ENCODE data around the gene EGR2. TPM values are rescaled to one million over a fixed set of nuclear protein-coding genes. Genes with fewer than 3 reads are reported as not detected.

The EGR2 gene
- total RNA-seq, 1 donor from 2014 or later, result 0.37 TPM

- Mint-ChIP-seq H3K9me3 (ENCODE audit: unreplicated experiment) (peaks cover 14% of the 10 kb centered on the region), H3K4me3 (ENCODE audit: unreplicated experiment) (peak overlapping the region; percentile 10), H3K36me3 (ENCODE audit: unreplicated experiment) (no peaks in the 10 kb centered on the region), H3K27ac (ENCODE audit: unreplicated experiment) (no peak overlapping the region), H3K4me1 (ENCODE audit: low read depth, unreplicated experiment) (peaks cover 16% of the 10 kb centered on the region), H3K27me3 (ENCODE audit: unreplicated experiment) (peaks cover 25% of the 10 kb centered on the region)
- TF ChIP-seq CTCF (IDR thresholded peaks at IDR 0.05; ENCODE audit: partially characterized antibody, unreplicated experiment), result no peak
- no peak for DNase-seq
These were observed 3.3 kb downstream of the EGR2 start for GRCh38 chr10:62812672-62813439.

- H3K36me3 Mint-ChIP-seq (ENCODE audit: unreplicated experiment), result no peaks in the 10 kb centered on the region
- peaks cover 15% of the 10 kb centered on the region for H3K27me3 Mint-ChIP-seq (ENCODE audit: unreplicated experiment)
- H3K9me3 Mint-ChIP-seq (ENCODE audit: unreplicated experiment), result peaks cover 11% of the 10 kb centered on the region
- peaks cover 24% of the 10 kb centered on the region for H3K4me1 Mint-ChIP-seq (ENCODE audit: low read depth, unreplicated experiment)
- no peak overlapping the region for H3K27ac Mint-ChIP-seq (ENCODE audit: unreplicated experiment)
- H3K4me3 Mint-ChIP-seq (ENCODE audit: unreplicated experiment), result no peak overlapping the region
- TF ChIP-seq CTCF (IDR thresholded peaks at IDR 0.05; ENCODE audit: partially characterized antibody, unreplicated experiment), result no peak
- DNase-seq, result no peak
These were observed 4.8 kb downstream of the EGR2 start for GRCh38 chr10:62811159-62811875.

- H3K36me3 Mint-ChIP-seq (ENCODE audit: unreplicated experiment), result no peaks in the 10 kb centered on the region
- peaks cover 10% of the 10 kb centered on the region for H3K27me3 Mint-ChIP-seq (ENCODE audit: unreplicated experiment)
- H3K4me1 Mint-ChIP-seq (ENCODE audit: low read depth, unreplicated experiment), result peaks cover 19% of the 10 kb centered on the region
- DNase-seq, result no peak
- no peak overlapping the region for H3K27ac Mint-ChIP-seq (ENCODE audit: unreplicated experiment)
- peaks cover 7% of the 10 kb centered on the region for H3K9me3 Mint-ChIP-seq (ENCODE audit: unreplicated experiment)
- no peak overlapping the region for H3K4me3 Mint-ChIP-seq (ENCODE audit: unreplicated experiment)
- no peak for TF ChIP-seq CTCF (IDR thresholded peaks at IDR 0.05; ENCODE audit: partially characterized antibody, unreplicated experiment)
These were observed 5.8 kb downstream of the EGR2 start for GRCh38 chr10:62810156-62810902.

GRCh38 chr10:62806251-62806650, 9.9 kb downstream of the EGR2 start:
- Mint-ChIP-seq H3K9me3 (ENCODE audit: unreplicated experiment) (peaks cover 12% of the 10 kb centered on the region), H3K27ac (ENCODE audit: unreplicated experiment) (peak overlapping the region; percentile 31), H3K4me3 (ENCODE audit: unreplicated experiment) (peak overlapping the region; percentile 85), H3K36me3 (ENCODE audit: unreplicated experiment) (no peaks in the 10 kb centered on the region), H3K27me3 (ENCODE audit: unreplicated experiment) (peaks cover 10% of the 10 kb centered on the region), H3K4me1 (ENCODE audit: low read depth, unreplicated experiment) (peaks cover 31% of the 10 kb centered on the region)
- DNase-seq, result no peak
- no peak for TF ChIP-seq CTCF (IDR thresholded peaks at IDR 0.05; ENCODE audit: partially characterized antibody, unreplicated experiment)

Measured in glutamatergic neuron (in vitro differentiated cells).